Measurements from ENCODE around the gene RASL11B. TPM values are rescaled to one million over a fixed set of nuclear protein-coding genes. Genes with fewer than 3 reads are reported as not detected.

Gene RASL11B
- total and polyA plus RNA-seq, 8 donors: 0.83 to 6.4 (median 2.9) TPM; not detected in 1

DNA sequence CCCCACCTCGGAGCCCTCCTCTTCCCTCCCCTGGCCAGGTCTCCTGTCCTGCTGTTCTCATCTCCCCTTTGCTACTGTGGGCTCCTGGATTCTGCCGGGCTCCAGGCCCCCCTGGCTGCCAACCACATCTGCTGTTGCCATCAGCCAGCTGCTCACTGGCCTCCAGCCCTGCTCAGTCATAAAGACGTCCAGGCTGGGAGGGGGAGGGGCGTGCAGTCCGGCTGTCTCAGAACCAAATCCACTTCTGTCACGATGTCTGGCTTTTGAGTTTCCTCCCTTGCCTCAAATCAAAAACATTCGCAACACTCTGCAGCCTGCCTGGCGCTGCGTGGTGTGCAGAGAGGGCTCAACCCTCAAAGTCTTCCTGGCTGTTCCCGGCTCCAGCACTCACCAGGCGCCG, 7.1 kb downstream of the RASL11B start:
- TF ChIP-seq POLR2AphosphoS5 (IDR thresholded peaks at IDR 0.05) (peak in 1 of 3 donors; percentile 14), EP300 (IDR thresholded peaks at IDR 0.05) (no peak)
- peak overlapping the region in 2 of 5 donors; percentile 23 to 46 for H3K27ac ChIP-seq
- H3K36me3 ChIP-seq: peaks cover 0 to 7% (median 3%) of the 10 kb centered on the region in 4 donors
- no peak overlapping the region for H3K4me3 ChIP-seq
- intact Hi-C loops (cut with DNase I; ENCODE audit: low total_unique reads): no loop called here
- 62 to 80% (median 72%) methylated on average over 10 to 12 of the region's 12 CpGs for WGBS, 5 donors
- peak; percentile 26 to 76 for DNase-seq
- H3K4me1 ChIP-seq: peaks cover 16 to 76% (median 34%) of the 10 kb centered on the region in 4 donors
- no peaks in the 10 kb centered on the region for H3K27me3 ChIP-seq
- no peaks in the 10 kb centered on the region for H3K9me3 ChIP-seq

DNA sequence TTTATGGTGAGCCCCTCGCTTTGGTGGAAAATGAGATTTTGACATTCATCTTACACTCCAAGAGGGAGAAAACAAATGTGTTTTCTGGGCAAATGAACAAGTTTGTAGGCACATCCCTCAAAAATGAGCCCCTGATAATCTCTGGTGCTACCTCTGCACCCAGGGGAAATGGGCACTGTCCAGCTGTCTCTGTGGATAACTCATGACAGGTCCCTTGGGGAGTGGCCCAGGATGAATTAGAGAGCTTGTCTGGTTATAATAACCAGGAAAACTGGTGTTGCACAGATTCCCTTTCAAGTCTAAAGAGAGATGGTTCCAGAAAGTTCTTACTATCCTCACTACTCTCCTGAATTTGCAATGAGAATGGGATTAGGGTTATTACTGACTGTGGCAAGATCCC, 7.5 kb downstream of the RASL11B start:
- intact Hi-C loops (cut with DNase I; ENCODE audit: low total_unique reads): no loop called here
- no peaks in the 10 kb centered on the region for H3K9me3 ChIP-seq
- no peak overlapping the region for H3K4me3 ChIP-seq
- WGBS, 5 donors: 57 to 100% (median 90%) methylated on average over 1 of the region's 1 CpG
- peaks cover 11 to 71% (median 29%) of the 10 kb centered on the region in 4 donors for H3K4me1 ChIP-seq
- peak overlapping the region in 2 of 5 donors; percentile 23 to 46 for H3K27ac ChIP-seq
- H3K36me3 ChIP-seq: peaks cover 0 to 7% (median 3%) of the 10 kb centered on the region in 4 donors
- TF ChIP-seq CTCF (IDR thresholded peaks at IDR 0.05) (no peak), EP300 (IDR thresholded peaks at IDR 0.05) (no peak), POLR2AphosphoS5 (IDR thresholded peaks at IDR 0.05) (no peak), POLR2A (IDR thresholded peaks at IDR 0.05) (no peak)
- no peaks in the 10 kb centered on the region for H3K27me3 ChIP-seq
- no peak for DNase-seq

DNA sequence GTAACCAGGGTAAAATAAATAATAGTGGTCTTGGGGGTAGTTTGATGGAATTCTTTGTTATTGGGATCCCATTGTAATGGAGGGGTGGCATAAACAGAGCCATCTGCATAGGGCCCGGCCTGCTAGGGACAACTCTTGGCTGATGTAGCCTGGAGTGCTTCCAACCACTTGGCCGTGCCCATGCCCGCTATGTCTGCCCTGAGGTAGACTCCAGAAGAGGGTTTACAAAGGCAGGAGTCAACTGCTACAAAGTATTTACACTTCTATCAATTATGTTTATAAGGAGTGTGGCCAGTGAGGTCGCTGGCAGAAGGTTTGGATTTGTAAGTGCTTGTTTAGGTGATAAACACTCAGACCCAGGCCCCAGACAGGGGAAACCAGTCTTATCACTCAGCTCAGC, 8.1 kb downstream of the RASL11B start:
- intact Hi-C loops (cut with DNase I; ENCODE audit: low total_unique reads): no loop called here
- Histone ChIP-seq H3K27me3 (no peaks in the 10 kb centered on the region), H3K36me3 (peaks cover 0 to 7% (median 2%) of the 10 kb centered on the region in 4 donors), H3K4me1 (peaks cover 6 to 66% (median 23%) of the 10 kb centered on the region in 4 donors), H3K9me3 (no peaks in the 10 kb centered on the region), H3K27ac (peak overlapping the region in 1 of 5 donors; percentile 46), H3K4me3 (no peak overlapping the region)
- TF ChIP-seq POLR2A (IDR thresholded peaks at IDR 0.05): no peak
- TF ChIP-seq POLR2AphosphoS5 (IDR thresholded peaks at IDR 0.05): no peak
- TF ChIP-seq EP300 (IDR thresholded peaks at IDR 0.05): no peak
- no peak for TF ChIP-seq CTCF (IDR thresholded peaks at IDR 0.05)
- WGBS, 5 donors: 27 to 65% (median 53%) methylated on average over 4 of the region's 4 CpGs
- DNase-seq: peak in 1 of 2 donors; percentile 48

DNA sequence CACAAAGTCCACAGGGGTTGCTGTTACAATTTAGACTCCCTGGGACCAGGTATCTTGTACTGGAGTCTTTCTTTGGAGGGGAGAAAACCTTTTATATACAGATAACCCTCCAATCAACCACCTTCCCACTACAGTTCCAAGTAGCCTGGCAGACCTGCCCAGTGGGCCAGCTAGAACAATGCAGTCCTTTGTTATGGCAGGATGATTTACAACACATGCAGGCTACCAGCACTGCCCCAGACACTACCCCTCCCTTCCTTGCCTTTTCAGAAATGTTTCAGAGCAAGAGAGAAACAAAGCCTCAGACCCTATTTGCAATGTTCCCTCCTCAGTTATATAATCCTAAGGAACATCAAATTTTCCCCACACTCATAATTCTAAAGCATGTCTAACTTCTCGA, 11.1 kb downstream of the RASL11B start:
- H3K36me3 ChIP-seq: no peaks in the 10 kb centered on the region
- H3K4me1 ChIP-seq: peaks cover 6 to 38% (median 17%) of the 10 kb centered on the region in 4 donors
- H3K4me3 ChIP-seq: no peak overlapping the region
- H3K27ac ChIP-seq: no peak overlapping the region
- WGBS, 5 donors: 34 to 58% (median 35%) methylated on average over 1 of the region's 1 CpG
- no peaks in the 10 kb centered on the region for H3K9me3 ChIP-seq
- TF ChIP-seq POLR2A (IDR thresholded peaks at IDR 0.05) (no peak), EP300 (IDR thresholded peaks at IDR 0.05) (no peak), POLR2AphosphoS5 (IDR thresholded peaks at IDR 0.05) (no peak), CTCF (IDR thresholded peaks at IDR 0.05) (no peak)
- peak; percentile 28 to 77 for DNase-seq
- intact Hi-C loops (cut with DNase I; ENCODE audit: low total_unique reads): no loop called here
- H3K27me3 ChIP-seq: no peaks in the 10 kb centered on the region

- no peaks in the 10 kb centered on the region for H3K9me3 ChIP-seq
- no peak overlapping the region for H3K27ac ChIP-seq
- no peaks in the 10 kb centered on the region for H3K27me3 ChIP-seq
- DNase-seq: peak in 1 of 2 donors; percentile 56
- H3K36me3 ChIP-seq: no peaks in the 10 kb centered on the region
- peaks cover 6 to 30% (median 12%) of the 10 kb centered on the region in 4 donors for H3K4me1 ChIP-seq
- 39 to 79% (median 60%) methylated on average over 10 of the region's 10 CpGs for WGBS, 5 donors
- intact Hi-C loops (cut with DNase I; ENCODE audit: low total_unique reads): no loop called here
- TF ChIP-seq POLR2AphosphoS5 (IDR thresholded peaks at IDR 0.05) (no peak), POLR2A (IDR thresholded peaks at IDR 0.05) (no peak), CTCF (IDR thresholded peaks at IDR 0.05) (no peak), EP300 (IDR thresholded peaks at IDR 0.05) (no peak)
- H3K4me3 ChIP-seq: no peak overlapping the region
Observed at GRCh38 chr4:52873861-52874343, 11.8 kb downstream of the RASL11B start.
